GM12878 (cell line): ENCODE data around the gene PCDH15. TPM values are rescaled to one million over a fixed set of nuclear protein-coding genes. Genes with fewer than 3 reads are reported as not detected.

Source experiments
- ATAC-seq: fragments of 200-7000 bp; cut with Tn5 transposase; 3 replicates; pipeline ENCODE4 v1.9.1; 2020; ENCODE audit warnings: mild to moderate bottlenecking, moderate library complexity
- Bru-seq: library from RNA; stranded (reverse); fragments of 400-500 nt; gene quantifications from one replicate; lab custom pipeline; 2021; lab: Mats Ljungman, UMichigan
- BruChase-seq, 2 experiments: library from RNA; stranded (reverse); fragments of 400-500 nt; gene quantifications; one replicate each; lab custom pipeline; 2021; lab: Mats Ljungman, UMichigan
- BruUV-seq: library from RNA; stranded (reverse); fragments of 400-500 nt; replicated peaks from 2 replicates; lab custom pipeline; 2021; lab: Mats Ljungman, UMichigan
- CTCF ChIA-PET: fragments of 300-600 bp; sonication (Branson Sonifier 250); formaldehyde crosslinking; extraction: SDS; loops from one replicate; lab custom pipeline; 2021; ENCODE audit warnings: inconsistent platforms; lab: Yijun Ruan, JAX
- POLR2A ChIA-PET: fragments of 350-600 bp; formaldehyde crosslinking; extraction: SDS; loops from one replicate; lab custom pipeline; 2021; ENCODE audit warnings: inconsistent platforms; lab: Charles Lee
- RAD21 ChIA-PET: fragments of 300-600 bp; sonication (Branson Sonifier 250); formaldehyde crosslinking; loops from one replicate; lab custom pipeline; 2023; ENCODE audit warnings: antibody characterized with exemption; ENCODE audit not compliant: unreplicated experiment; lab: Charles Lee
- SMC1A ChIA-PET: fragments of 300-600 bp; sonication (Branson Sonifier 250); formaldehyde crosslinking; loops from one replicate; lab custom pipeline; 2023; ENCODE audit not compliant: unreplicated experiment, uncharacterized antibody; lab: Charles Lee
- DNase-seq: peaks from one replicate; pipeline ENCODE4 v3.0.0-alpha.2; 2011; ENCODE audit warnings: low read depth, low spot score
- FAIRE-seq: peaks from 3 replicates; lab custom pipeline; 2011; peaks lifted over from hg19 to GRCh38; lab: Jason Lieb, UNC
- H2AFZ ChIP-seq: 2 replicates; pipeline ENCODE4 v1.6.0; 2011; ENCODE audit warnings: low read depth, low read length, control low read depth; ENCODE audit not compliant: control insufficient read depth
- H3K27ac ChIP-seq: 2 replicates; pipeline ENCODE4 v1.5.1; 2011; ENCODE audit warnings: control low read depth; ENCODE audit not compliant: control insufficient read depth, insufficient read depth
- H3K27me3 ChIP-seq, 2 experiments: replicated peaks in 1 of 2; 2 replicates each; pipeline versions ENCODE4 v1.6.0 to v1.6.1; 2011; ENCODE audit warnings: low read length in 1 of 2; ENCODE audit not compliant: control insufficient read depth in 2 of 2, insufficient read depth in 2 of 2
- H3K36me3 ChIP-seq, 2 experiments: 2 replicates each; pipeline ENCODE4 v1.5.1; 2011; ENCODE audit warnings: low read length in 1 of 2; ENCODE audit not compliant: control insufficient read depth in 2 of 2, insufficient read depth in 2 of 2
- H3K4me1 ChIP-seq: 2 replicates; pipeline ENCODE4 v1.6.1; 2011; ENCODE audit warnings: mild to moderate bottlenecking, low read length, moderate library complexity, mixed read lengths; ENCODE audit not compliant: control insufficient read depth, insufficient read depth
- H3K4me2 ChIP-seq: 2 replicates; pipeline ENCODE4 v1.6.0; 2011; ENCODE audit warnings: control low read depth; ENCODE audit not compliant: control insufficient read depth, insufficient read depth
- H3K4me3 ChIP-seq: fragments of 200-600 bp; sonication (generic); 2 replicates; pipeline ENCODE4 v1.5.1; 2016
- H3K79me2 ChIP-seq: 2 replicates; pipeline ENCODE4 v1.6.0; 2011; ENCODE audit warnings: low read length; ENCODE audit not compliant: control insufficient read depth, insufficient read depth
- H3K9ac ChIP-seq: 2 replicates; pipeline ENCODE4 v1.8.0; 2011; ENCODE audit warnings: low read length, control low read depth, mixed read lengths; ENCODE audit not compliant: control insufficient read depth, insufficient read depth
- H3K9me3 ChIP-seq: replicated peaks from 3 replicates; pipeline ENCODE4 v1.5.1; 2011; ENCODE audit warnings: mild to moderate bottlenecking, low read length; ENCODE audit not compliant: control insufficient read depth, insufficient read depth
- H4K20me1 ChIP-seq: 2 replicates; pipeline ENCODE4 v1.6.0; 2011; ENCODE audit not compliant: control insufficient read depth, insufficient read depth
- CHD2 ChIP-seq: IDR thresholded peaks from 2 replicates; pipeline ENCODE4 v1.6.1; 2011; ENCODE audit warnings: low read depth, low read length, improper control_type of control experiment, borderline replicate concordance
- NFIC ChIP-seq: IDR thresholded peaks from 2 replicates; pipeline ENCODE4 v1.6.1; 2012; ENCODE audit warnings: low read depth, mild to moderate bottlenecking, inconsistent platforms, low read length, moderate library complexity
- NFYA ChIP-seq: IDR thresholded peaks from 2 replicates; pipeline ENCODE4 v1.6.1; 2011; ENCODE audit warnings: low read depth, mild to moderate bottlenecking, low read length, improper control_type of control experiment, borderline replicate concordance
- RAD21 ChIP-seq: IDR thresholded peaks from 2 replicates; pipeline ENCODE4 v1.6.1; 2011; ENCODE audit warnings: mild to moderate bottlenecking, low read depth, low read length, moderate library complexity; ENCODE audit not compliant: insufficient read depth
- STAT1 ChIP-seq: fragments of 450-650 bp; conservative IDR thresholded peaks from 2 replicates; pipeline ENCODE4 v1.6.1; 2014; ENCODE audit warnings: antibody characterized with exemption, mild to moderate bottlenecking
- TARDBP ChIP-seq: IDR thresholded peaks from 2 replicates; pipeline ENCODE4 v1.6.1; 2016; ENCODE audit warnings: borderline replicate concordance
- ZZZ3 ChIP-seq: IDR thresholded peaks from 2 replicates; pipeline ENCODE4 v1.6.1; 2011; ENCODE audit warnings: low read depth; ENCODE audit not compliant: control insufficient read depth, insufficient read length
- WGBS: methylation state at CpG from one replicate; pipeline ENCODE4 v1.1.6; 2016; ENCODE audit warnings: low lambda C conversion rate; ENCODE audit not compliant: insufficient replicate concordance, insufficient coverage; ENCODE audit errors: missing lambda C conversion rate; 5-methylcytosine and 5-hydroxymethylcytosine counted together
- in situ Hi-C: fragments of 300-500 bp; cut with MboI; formaldehyde crosslinking; loops from 9 replicates; pipeline ENCODE4 v1.14.3; 2018; ENCODE audit warnings: mixed read lengths
- intact Hi-C: fragments of 100-400 bp; cut with micrococcal nuclease; formaldehyde crosslinking; loops from one replicate; pipeline ENCODE4 v1.14.2; 2022; ENCODE audit not compliant: unreplicated experiment
- long read RNA-seq, 2 experiments: library from polyadenylated mRNA; unstranded; transcript quantifications; one replicate each; pipeline ENCODE4 v2.0.0, GENCODE V29; 2019 to 2020
- polyA minus RNA-seq, 3 experiments: library from RNA; depleted of rRNA, polyadenylated mRNA; stranded (reverse); fragments of >200 nt; gene quantifications; 2 replicates each; pipeline ENCODE4 v1.2.3, GENCODE V29; 2011
- polyA plus RNA-seq, 11 experiments: library from polyadenylated mRNA; depleted of rRNA in 4 of 11; unstranded in 6 of 11; stranded (reverse) in 5 of 11; fragments of >200 nt; fragmentation: Nextera tagmentation in 4 of 11; fragmentation: Illumina TruSeq in 1 of 11; extraction: Ambion mirVana in 4 of 11; extraction: Trizol in 1 of 11; gene quantifications; 1 replicate in 1 of 11; 2 replicates in 10 of 11; pipeline versions ENCODE4 v1.2.1 to v1.2.3, GENCODE V29; 2011 to 2016; ENCODE audit warnings: inconsistent platforms in 2 of 11, missing spikeins in 2 of 11, low read depth in 1 of 11
- total RNA-seq, 4 experiments: library from RNA; depleted of rRNA in 3 of 4; stranded (reverse); fragments of >200 nt in 3 of 4; fragmentation: Illumina TruSeq in 1 of 4; extraction: Trizol in 1 of 4; gene quantifications; 2 replicates each; pipeline versions ENCODE4 v1.2.1 to v1.2.3, GENCODE V29; 2013 to 2021
- TF ChIP-seq, protein P1 (sequence below): fragments of 450-650 bp; IDR thresholded peaks from 2 replicates; pipeline ENCODE4 v1.6.1; 2017; ENCODE audit warnings: borderline replicate concordance
- TF ChIP-seq, protein P2 (sequence below): IDR thresholded peaks from 2 replicates; pipeline ENCODE4 v1.6.1; 2011; ENCODE audit warnings: borderline replicate concordance, low read depth, mild to moderate bottlenecking, moderate library complexity, mixed read lengths, low read length; ENCODE audit not compliant: insufficient read depth; ENCODE audit errors: extremely low read length
- TF ChIP-seq, protein P3 (sequence below): IDR thresholded peaks from 2 replicates; pipeline ENCODE4 v1.6.1; 2012; ENCODE audit warnings: mild to moderate bottlenecking, low read depth, low read length

Gene PCDH15
- total RNA-seq (2013; cell fraction: nucleolus; rRNA removed) = 5.4 and 5.7 TPM in 2 replicates
- total RNA-seq (2014; rRNA removed) (under 0.01 TPM in 1 of 2 replicates, not detected in the other), total RNA-seq (2014; rRNA removed; fragmentation: Illumina TruSeq; extraction: Trizol) (0.05 and 0.09 TPM in 2 replicates), total RNA-seq (2021) (0.05 TPM in 1 of 2 replicates, not detected in the other), polyA plus RNA-seq (2011; rRNA removed) (0.52 and 0.71 TPM in 2 replicates), polyA plus RNA-seq (2014; fragmentation: Illumina TruSeq; extraction: Trizol) (0.03 TPM in 1 of 2 replicates, not detected in the other), polyA plus RNA-seq (2014; fragmentation: Nextera tagmentation; extraction: Ambion mirVana) (not detected), polyA plus RNA-seq (2014; rRNA removed) (0.05 TPM in 1 of 2 replicates, not detected in the other), polyA plus RNA-seq (2016; fragmentation: Nextera tagmentation; extraction: Ambion mirVana) (not detected), polyA minus RNA-seq (2011; rRNA and poly(A)+ RNA removed) (0.57 and 1.3 TPM in 2 replicates), Bru-seq, nascent RNA (percentile 15 among the genes with signal in this experiment), BruChase-seq, experiment 1, labeled RNA remaining after a 6-hour chase (percentile 13 among the genes with signal in this experiment), BruChase-seq, experiment 2, labeled RNA remaining after a 2-hour chase (percentile 12 among the genes with signal in this experiment)
- not detected for polyA plus RNA-seq (2011; ENCODE audit: low read depth)
- 0.04 and 0.13 TPM in 2 replicates for polyA plus RNA-seq (2011; cell fraction: cytosol; rRNA removed)
- polyA plus RNA-seq (2011; cell fraction: nucleus; rRNA removed) = 0.64 and 1.3 TPM in 2 replicates
- polyA plus RNA-seq (2012) = 0.03 TPM in 1 of 2 replicates, not detected in the other
- 0.27 TPM in 1 of 2 replicates, not detected in the other for polyA minus RNA-seq (2011; cell fraction: cytosol; rRNA and poly(A)+ RNA removed)
- polyA minus RNA-seq (2011; cell fraction: nucleus; rRNA and poly(A)+ RNA removed) = 1.2 TPM in 2 replicates
- long read RNA-seq, experiment 1 = 0 reads
- long read RNA-seq, experiment 2, partial matches to known transcripts = 0 of 7 reads
- long read RNA-seq, experiment 2, other reads (novel, unspliced or antisense) = 7 of 7 reads

DNA sequence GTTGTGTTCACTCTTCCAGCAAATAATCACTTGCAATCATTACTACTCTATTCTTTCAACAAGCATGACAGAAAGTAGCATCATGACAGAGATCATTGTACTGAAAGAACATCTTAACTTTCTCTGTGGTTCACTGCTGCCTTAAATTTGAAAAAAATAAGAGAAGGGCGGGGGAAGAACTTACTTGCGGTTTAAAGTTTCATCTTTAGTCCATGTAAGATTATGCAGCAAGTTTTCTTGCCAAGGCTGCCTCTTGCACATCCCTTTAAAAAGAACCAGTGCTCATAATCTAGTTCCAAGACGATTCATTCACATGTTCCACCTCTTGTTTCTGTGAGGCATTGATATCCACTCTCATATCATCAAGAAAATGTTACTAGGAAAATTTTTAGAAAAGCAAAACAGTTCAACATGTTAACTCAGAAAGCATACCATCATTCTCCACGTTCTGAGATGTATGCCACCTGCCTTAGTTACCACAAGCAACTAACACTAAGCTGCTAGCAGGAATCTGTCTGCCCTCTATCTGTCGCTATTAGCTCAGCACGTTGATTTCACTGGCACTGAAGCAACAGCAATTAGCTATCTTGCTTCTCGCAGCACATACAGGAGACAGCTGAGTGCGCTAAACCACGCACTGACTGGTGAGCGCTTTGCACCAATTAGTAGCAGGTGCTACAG lies at the start of gene PCDH15:
Gene PCDH15, minus strand, starts transcription at position 491 of the 681 bp plus-strand sequence. CDS start 136,969 bp downstream, outside the sequence.
- no peak for FAIRE-seq
- ChIA-PET CTCF (interaction anchor here (1.0 kb wide), 1 partner anchor 802 kb away, joined by 3 read pairs; no protein-coding TSS in a partner anchor), POLR2A (no interaction called here), RAD21 (interaction anchor here (0.7 kb wide), 1 partner anchor 13 kb away, joined by 3 read pairs; no protein-coding TSS in a partner anchor), SMC1A (interaction anchor here (1.6 kb wide), 1 partner anchor 802 kb away, joined by 3 read pairs; no protein-coding TSS in a partner anchor)
- Histone ChIP-seq H3K9ac (no peak within 1 kb of the TSS), H3K27ac (no peak within 1 kb of the TSS), H3K79me2 (no peaks in the 10 kb centered on the region), H3K27me3 (no peaks in the 10 kb centered on the region), H3K36me3 (no peaks in the 10 kb centered on the region), H3K4me2 (no peak within 1 kb of the TSS), H2AFZ (no peak within 1 kb of the TSS), H4K20me1 (no peaks in the 10 kb centered on the region), H3K4me1 (no peaks in the 10 kb centered on the region), H3K4me3 (no peak within 1 kb of the TSS), H3K9me3 (no peaks in the 10 kb centered on the region)
- intact Hi-C loops = no loop called here
- BruUV-seq = no TSS peak
- 45% methylated on average over 10 of the region's 10 CpGs for WGBS
- DNase-seq = peak; percentile 1
- peak; percentile 72 for ATAC-seq
- in situ Hi-C loops = no loop called here
- no peak for TF ChIP-seq NFIC
- TF ChIP-seq ZZZ3 = no peak
- no peak for TF ChIP-seq TARDBP
- no peak for TF ChIP-seq CHD2
- TF ChIP-seq, protein P1, sequence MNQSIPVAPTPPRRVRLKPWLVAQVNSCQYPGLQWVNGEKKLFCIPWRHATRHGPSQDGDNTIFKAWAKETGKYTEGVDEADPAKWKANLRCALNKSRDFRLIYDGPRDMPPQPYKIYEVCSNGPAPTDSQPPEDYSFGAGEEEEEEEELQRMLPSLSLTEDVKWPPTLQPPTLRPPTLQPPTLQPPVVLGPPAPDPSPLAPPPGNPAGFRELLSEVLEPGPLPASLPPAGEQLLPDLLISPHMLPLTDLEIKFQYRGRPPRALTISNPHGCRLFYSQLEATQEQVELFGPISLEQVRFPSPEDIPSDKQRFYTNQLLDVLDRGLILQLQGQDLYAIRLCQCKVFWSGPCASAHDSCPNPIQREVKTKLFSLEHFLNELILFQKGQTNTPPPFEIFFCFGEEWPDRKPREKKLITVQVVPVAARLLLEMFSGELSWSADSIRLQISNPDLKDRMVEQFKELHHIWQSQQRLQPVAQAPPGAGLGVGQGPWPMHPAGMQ = no peak
- TF ChIP-seq, protein P2, sequence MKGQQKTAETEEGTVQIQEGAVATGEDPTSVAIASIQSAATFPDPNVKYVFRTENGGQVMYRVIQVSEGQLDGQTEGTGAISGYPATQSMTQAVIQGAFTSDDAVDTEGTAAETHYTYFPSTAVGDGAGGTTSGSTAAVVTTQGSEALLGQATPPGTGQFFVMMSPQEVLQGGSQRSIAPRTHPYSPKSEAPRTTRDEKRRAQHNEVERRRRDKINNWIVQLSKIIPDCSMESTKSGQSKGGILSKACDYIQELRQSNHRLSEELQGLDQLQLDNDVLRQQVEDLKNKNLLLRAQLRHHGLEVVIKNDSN = no peak
- TF ChIP-seq STAT1 = no peak
- TF ChIP-seq RAD21 = 0 out of 2 replicates have a peak, but pooled peaks have one; percentile 21
- TF ChIP-seq NFYA = no peak
- TF ChIP-seq, protein P3, sequence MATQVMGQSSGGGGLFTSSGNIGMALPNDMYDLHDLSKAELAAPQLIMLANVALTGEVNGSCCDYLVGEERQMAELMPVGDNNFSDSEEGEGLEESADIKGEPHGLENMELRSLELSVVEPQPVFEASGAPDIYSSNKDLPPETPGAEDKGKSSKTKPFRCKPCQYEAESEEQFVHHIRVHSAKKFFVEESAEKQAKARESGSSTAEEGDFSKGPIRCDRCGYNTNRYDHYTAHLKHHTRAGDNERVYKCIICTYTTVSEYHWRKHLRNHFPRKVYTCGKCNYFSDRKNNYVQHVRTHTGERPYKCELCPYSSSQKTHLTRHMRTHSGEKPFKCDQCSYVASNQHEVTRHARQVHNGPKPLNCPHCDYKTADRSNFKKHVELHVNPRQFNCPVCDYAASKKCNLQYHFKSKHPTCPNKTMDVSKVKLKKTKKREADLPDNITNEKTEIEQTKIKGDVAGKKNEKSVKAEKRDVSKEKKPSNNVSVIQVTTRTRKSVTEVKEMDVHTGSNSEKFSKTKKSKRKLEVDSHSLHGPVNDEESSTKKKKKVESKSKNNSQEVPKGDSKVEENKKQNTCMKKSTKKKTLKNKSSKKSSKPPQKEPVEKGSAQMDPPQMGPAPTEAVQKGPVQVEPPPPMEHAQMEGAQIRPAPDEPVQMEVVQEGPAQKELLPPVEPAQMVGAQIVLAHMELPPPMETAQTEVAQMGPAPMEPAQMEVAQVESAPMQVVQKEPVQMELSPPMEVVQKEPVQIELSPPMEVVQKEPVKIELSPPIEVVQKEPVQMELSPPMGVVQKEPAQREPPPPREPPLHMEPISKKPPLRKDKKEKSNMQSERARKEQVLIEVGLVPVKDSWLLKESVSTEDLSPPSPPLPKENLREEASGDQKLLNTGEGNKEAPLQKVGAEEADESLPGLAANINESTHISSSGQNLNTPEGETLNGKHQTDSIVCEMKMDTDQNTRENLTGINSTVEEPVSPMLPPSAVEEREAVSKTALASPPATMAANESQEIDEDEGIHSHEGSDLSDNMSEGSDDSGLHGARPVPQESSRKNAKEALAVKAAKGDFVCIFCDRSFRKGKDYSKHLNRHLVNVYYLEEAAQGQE = no peak
